Skeletal muscle tissue (tissue), 4 donors: ENCODE measurements around the gene PGA4. TPM values are rescaled to one million over a fixed set of nuclear protein-coding genes. Genes with fewer than 3 reads are reported as not detected.
"Not testable (repeated sequence)": the region's sequence is repeated elsewhere in the genome, so short reads cannot be mapped to it uniquely, and the experiment has no call there.

Experiments used
- H3K27ac ChIP-seq: one replicate; pipeline ENCODE4 v1.7.0; 2013; ENCODE audit warnings: mild to moderate bottlenecking, low read depth, low read length, inconsistent platforms
- H3K27me3 ChIP-seq, 3 donors: one replicate each; pipeline ENCODE4 v1.7.0; 2013; ENCODE audit warnings: low read length in 3 of 3; ENCODE audit not compliant: control insufficient read depth in 3 of 3, insufficient read depth in 3 of 3
- H3K36me3 ChIP-seq, 3 donors: one replicate each; pipeline ENCODE4 v1.7.0; 2013; ENCODE audit warnings: low read length in 3 of 3; ENCODE audit not compliant: control insufficient read depth in 3 of 3, insufficient read depth in 3 of 3
- H3K4me1 ChIP-seq, 3 donors: one replicate each; pipeline ENCODE4 v1.7.0; 2013; ENCODE audit warnings: low read length in 3 of 3, mild to moderate bottlenecking in 3 of 3; ENCODE audit not compliant: control insufficient read depth in 3 of 3, insufficient read depth in 3 of 3
- H3K4me3 ChIP-seq, 3 donors: one replicate each; pipeline ENCODE4 v1.7.0; 2013; ENCODE audit warnings: low read length in 3 of 3
- H3K9ac ChIP-seq, 3 donors: one replicate each; pipeline ENCODE4 v1.7.0; 2013; ENCODE audit warnings: low read length in 3 of 3, mild to moderate bottlenecking in 3 of 3, moderate library complexity in 2 of 3, low read depth in 1 of 3
- H3K9me3 ChIP-seq, 3 donors: one replicate each; pipeline ENCODE4 v1.7.0; 2013; ENCODE audit warnings: low read length in 3 of 3; ENCODE audit not compliant: control insufficient read depth in 3 of 3
- total RNA-seq: library from RNA; depleted of rRNA; stranded (reverse); fragments of >200 nt; gene quantifications from one replicate; pipeline ENCODE4 v1.2.3, GENCODE V29; 2014
- donor health status: Osteomylitis.

The PGA4 gene
- total RNA-seq, 1 donor from 2014 or later: 3.7 TPM

GRCh38 chr11:61245284-61245964, 23.3 kb downstream of the PGA4 start:
- H3K4me3 ChIP-seq, H3K9ac ChIP-seq, H3K27ac ChIP-seq, H3K36me3 ChIP-seq, H3K27me3 ChIP-seq, H3K4me1 ChIP-seq, H3K9me3 ChIP-seq: not testable (repeated sequence)

- not testable (repeated sequence) for H3K4me1 ChIP-seq, H3K9me3 ChIP-seq, H3K27me3 ChIP-seq, H3K4me3 ChIP-seq, H3K27ac ChIP-seq, H3K9ac ChIP-seq, H3K36me3 ChIP-seq
These were observed 25.9 kb downstream of the PGA4 start for GRCh38 chr11:61248071-61248470.

GRCh38 chr11:61249201-61249600, 27.1 kb downstream of the PGA4 start:
- H3K9ac ChIP-seq, H3K4me1 ChIP-seq, H3K27ac ChIP-seq, H3K9me3 ChIP-seq, H3K4me3 ChIP-seq, H3K27me3 ChIP-seq, H3K36me3 ChIP-seq: not testable (repeated sequence)

GRCh38 chr11:61250796-61251765, 28.9 kb downstream of the PGA4 start:
- H3K9ac ChIP-seq, H3K36me3 ChIP-seq, H3K4me3 ChIP-seq, H3K4me1 ChIP-seq, H3K27ac ChIP-seq, H3K27me3 ChIP-seq, H3K9me3 ChIP-seq: not testable (repeated sequence)

GRCh38 chr11:61252332-61252731, 30.2 kb downstream of the PGA4 start:
- H3K9me3 ChIP-seq, H3K9ac ChIP-seq, H3K36me3 ChIP-seq, H3K4me1 ChIP-seq, H3K27ac ChIP-seq, H3K4me3 ChIP-seq, H3K27me3 ChIP-seq: not testable (repeated sequence)

- Histone ChIP-seq H3K9ac (no peak overlapping the region), H3K4me3 (no peak overlapping the region), H3K27me3 (peaks cover 0 to 4% (median 2%) of the 10 kb centered on the region in 3 donors), H3K27ac (no peak overlapping the region), H3K36me3 (peaks cover 3 to 10% (median 8%) of the 10 kb centered on the region in 3 donors), H3K9me3 (no peaks in the 10 kb centered on the region), H3K4me1 (no peaks in the 10 kb centered on the region)
These were observed 32.4 kb downstream of the PGA4 start for GRCh38 chr11:61254403-61255025.

GRCh38 chr11:61256710-61257482, 34.7 kb downstream of the PGA4 start:
- Histone ChIP-seq H3K4me3 (no peak overlapping the region), H3K9ac (no peak overlapping the region), H3K27ac (no peak overlapping the region), H3K36me3 (peaks cover 3 to 10% (median 8%) of the 10 kb centered on the region in 3 donors), H3K9me3 (no peaks in the 10 kb centered on the region), H3K27me3 (no peaks in the 10 kb centered on the region), H3K4me1 (no peaks in the 10 kb centered on the region)

GRCh38 chr11:61258546-61258945, 36.4 kb downstream of the PGA4 start:
- H3K9ac ChIP-seq: no peak overlapping the region
- no peaks in the 10 kb centered on the region for H3K4me1 ChIP-seq
- H3K27ac ChIP-seq: no peak overlapping the region
- H3K36me3 ChIP-seq: peaks cover 3 to 10% (median 10%) of the 10 kb centered on the region in 3 donors
- no peak overlapping the region for H3K4me3 ChIP-seq
- H3K27me3 ChIP-seq: no peaks in the 10 kb centered on the region
- H3K9me3 ChIP-seq: no peaks in the 10 kb centered on the region

- H3K4me3 ChIP-seq: no peak overlapping the region
- no peaks in the 10 kb centered on the region for H3K4me1 ChIP-seq
- no peak overlapping the region for H3K27ac ChIP-seq
- peaks cover 3 to 11% (median 10%) of the 10 kb centered on the region in 3 donors for H3K36me3 ChIP-seq
- no peaks in the 10 kb centered on the region for H3K27me3 ChIP-seq
- H3K9ac ChIP-seq: no peak overlapping the region
- H3K9me3 ChIP-seq: no peaks in the 10 kb centered on the region
These were observed 37.2 kb downstream of the PGA4 start for GRCh38 chr11:61259363-61259762.
